NCI-H1930 (cell line): ENCODE results near the gene CREB5.

ENCODE experiments used
- DNase-seq, 2 experiments: peaks; one replicate each; lab custom pipeline; 2025; lab: John Stamatoyannopoulos, UW

CREB5 gene

DNA sequence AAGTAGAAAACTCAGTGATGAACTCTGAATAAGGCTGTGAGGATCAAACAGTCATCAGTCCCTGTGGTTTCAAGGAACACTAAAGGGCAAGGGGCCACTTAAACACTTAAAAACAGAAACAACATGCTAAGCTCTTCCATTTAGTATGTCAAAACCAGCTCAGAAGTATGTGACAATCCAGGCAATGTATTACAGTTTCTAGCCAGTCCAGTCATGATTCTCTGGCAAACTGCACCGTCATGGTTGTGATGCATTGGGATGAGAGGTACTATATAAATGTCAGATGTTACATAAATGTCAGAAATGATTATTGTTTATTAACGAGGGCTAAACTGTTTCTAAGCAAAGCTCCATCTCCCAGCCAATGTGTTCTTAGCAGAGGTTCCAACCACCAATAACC lies 4.7 kb upstream of the CREB5 start:
- DNase-seq = no peak

GRCh38 chr7:28408105-28408959 lies 4.0 kb upstream of the CREB5 start:
- no peak for DNase-seq

GRCh38 chr7:28408960-28409715 lies 3.2 kb upstream of the CREB5 start:
- DNase-seq = peak; percentile 61 to 71

DNA sequence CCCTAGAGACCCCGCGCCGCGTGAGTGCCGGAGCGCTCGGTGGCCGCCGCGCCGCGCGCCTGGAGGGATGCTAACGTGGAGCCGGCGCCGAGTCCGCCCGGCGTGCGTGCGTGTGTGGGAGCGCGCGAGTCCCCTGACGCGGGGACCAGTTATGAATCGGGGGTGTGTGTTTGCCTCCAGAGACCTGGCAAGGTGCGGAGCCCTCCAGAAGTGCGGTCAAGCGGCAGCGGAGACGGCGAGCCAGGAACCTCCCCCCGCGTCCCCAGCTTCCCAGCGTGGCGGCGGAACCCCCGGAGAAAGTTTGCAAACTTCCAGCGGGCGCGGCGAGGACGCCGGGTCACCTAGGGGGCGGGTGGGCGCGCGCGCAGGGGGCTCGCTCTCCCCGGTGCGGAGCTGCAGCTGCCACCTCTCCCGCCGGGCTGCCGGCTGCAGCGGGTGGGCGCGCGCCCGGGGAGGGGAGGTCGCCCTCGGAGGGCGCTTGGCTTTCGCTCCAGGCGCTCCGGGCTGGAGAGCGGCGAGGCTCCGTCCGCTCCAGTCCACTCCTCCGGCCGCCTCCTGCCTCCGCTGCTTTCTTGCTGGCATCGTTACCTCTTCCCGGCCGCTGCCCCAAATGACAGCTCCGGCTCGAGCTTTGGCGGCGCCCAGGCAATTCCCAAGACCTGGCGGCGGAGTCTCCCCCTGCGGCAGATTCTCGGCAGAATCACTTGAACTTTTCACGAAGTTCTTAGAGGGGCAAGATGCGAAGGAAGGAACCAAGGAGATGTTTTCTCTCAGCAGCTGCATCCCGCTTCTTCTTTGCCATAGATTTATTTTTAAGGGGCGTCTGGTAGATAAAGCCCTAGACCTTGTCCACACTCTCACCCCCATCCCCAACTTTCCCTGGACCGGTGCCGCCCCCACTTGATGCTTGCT lies 2.3 kb upstream of the CREB5 start:
- DNase-seq = no peak

DNA sequence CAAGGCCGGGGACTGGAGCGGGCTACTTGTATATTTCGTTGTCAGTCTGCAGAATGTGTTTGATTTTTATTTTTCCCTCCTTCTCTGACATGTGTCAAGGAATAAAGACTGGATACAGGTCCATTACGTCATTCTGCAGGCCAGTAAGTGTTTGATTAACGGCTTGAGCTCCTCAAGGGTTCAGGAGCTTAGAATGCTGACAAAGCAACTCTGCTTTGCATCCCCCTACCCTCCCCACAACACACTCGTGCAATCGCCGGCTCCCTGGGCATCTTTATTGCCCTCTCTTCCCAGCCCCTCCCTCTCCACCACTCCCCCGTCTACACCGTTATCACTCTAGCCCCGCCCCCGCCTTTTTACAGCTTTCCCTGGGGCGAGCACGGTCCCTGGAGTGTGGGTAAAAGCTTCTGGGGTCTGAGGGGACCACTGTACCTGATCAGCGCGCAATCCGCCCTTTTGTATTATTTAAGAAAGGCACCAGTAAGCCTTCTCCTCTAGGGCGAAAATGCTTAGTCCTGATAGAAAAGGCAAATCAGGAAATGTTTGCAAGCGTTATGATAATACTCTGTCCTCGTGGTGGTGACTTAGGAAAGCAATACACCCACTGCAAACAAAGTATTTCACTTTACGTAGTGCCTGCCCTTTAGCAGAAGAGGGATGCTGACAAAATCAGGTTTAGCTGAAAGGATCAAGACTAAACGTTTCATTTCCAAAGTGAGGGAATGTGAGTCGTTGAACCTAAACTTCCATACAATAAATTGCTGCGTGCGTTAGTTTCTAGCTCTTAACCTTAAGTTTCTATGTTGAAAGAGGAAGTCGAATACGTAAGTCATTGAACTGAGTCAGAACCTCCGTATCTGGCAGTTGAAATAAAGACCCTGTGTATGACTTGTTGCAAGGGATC lies 1.4 kb upstream of the CREB5 start:
- DNase-seq = no peak

- no peak for DNase-seq
These were observed 693 bp downstream of the CREB5 start for GRCh38 chr7:28413011-28413410.

GRCh38 chr7:28414453-28414852 lies 2.1 kb downstream of the CREB5 start:
- no peak for DNase-seq

DNA sequence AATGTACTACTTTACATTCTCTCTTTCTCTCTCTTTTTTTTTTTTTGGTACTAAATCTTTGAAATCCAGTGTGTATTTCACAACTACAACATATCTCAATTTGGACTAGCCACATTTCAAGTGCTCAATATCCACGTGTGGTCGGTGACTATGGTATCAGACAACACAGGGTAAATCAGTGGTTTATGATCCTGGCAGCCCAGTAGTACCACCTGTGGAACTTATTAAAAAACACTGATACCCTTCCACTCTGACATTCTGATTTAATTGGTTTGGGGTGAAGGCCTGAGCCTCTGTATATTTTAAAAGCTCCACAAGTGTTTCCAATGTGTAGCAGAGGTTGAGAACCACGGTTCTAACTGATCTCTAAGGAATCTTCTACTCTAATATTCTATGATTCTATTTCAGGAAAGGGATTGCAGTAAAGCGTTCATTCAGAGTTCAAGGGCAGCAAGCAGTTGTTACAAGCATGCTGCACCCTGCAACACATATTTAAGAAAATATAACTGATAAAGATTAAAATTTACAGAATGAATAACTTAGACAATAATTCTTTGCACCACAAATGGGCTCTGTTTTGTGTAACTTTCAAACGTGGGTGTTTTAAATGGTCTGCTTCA lies 5.1 kb downstream of the CREB5 start:
- DNase-seq = no peak

DNA sequence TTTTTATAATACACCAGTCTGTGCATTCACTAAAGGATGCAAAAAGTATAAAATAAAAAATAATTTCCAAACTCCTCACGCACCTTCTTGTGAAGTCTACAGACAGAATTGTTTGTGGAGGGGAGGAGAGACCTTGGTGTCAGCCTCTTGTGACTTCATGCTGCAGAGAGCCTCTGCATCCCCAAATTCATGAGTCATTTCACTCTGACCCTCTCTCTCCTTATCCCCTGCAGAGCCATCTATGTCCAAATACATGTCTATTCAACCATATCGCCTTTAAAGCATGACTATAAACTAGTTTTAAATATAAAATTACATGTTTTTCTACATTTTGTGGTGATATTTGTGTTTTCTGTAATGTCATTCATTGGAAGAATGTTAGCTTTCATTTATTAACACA lies 6.0 kb downstream of the CREB5 start:
- DNase-seq = no peak

DNA sequence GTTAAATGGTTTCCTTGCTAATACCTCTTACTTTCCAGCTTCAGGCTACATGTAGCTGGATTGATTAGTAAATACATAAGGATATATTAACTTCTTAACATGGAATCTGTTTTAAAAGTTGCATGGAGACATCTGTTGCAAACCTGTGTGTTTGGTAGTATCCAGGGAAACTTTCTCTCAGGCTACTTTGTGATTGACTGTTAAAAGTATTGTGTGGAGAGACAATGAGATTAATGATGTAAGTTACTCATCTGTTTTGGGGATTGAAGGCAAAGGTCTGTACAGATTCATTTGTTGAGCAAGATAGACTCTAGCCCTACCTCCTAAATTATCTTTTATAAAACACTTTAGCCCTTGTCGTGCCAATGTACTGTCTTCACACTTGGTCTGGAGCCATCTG lies 6.6 kb downstream of the CREB5 start:
- DNase-seq = no peak

GRCh38 chr7:28419716-28420115 lies 7.4 kb downstream of the CREB5 start:
- no peak for DNase-seq

- no peak for DNase-seq
These were observed 10.8 kb downstream of the CREB5 start for GRCh38 chr7:28423112-28423511.

- no peak for DNase-seq
These were observed 11.7 kb downstream of the CREB5 start for GRCh38 chr7:28423918-28424514.

DNA sequence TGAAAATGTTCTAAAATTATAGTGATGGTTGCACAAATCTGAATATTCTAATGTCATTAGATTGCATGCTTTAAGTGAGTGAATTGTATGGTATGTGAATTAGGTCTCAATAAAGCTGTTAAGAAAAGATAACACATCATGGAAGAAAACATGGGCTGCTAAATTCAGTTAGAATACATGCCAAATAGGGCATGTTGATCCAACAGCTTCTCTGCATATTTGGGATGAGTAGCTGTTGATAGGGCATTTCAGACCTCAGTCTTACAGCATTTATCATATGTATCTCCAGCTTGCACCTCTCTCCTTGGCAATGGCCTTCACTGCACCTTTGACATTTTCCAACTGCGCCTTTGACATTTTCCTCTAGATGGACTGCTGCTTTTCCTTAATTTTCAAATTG lies 13.2 kb downstream of the CREB5 start:
- no peak for DNase-seq

DNA sequence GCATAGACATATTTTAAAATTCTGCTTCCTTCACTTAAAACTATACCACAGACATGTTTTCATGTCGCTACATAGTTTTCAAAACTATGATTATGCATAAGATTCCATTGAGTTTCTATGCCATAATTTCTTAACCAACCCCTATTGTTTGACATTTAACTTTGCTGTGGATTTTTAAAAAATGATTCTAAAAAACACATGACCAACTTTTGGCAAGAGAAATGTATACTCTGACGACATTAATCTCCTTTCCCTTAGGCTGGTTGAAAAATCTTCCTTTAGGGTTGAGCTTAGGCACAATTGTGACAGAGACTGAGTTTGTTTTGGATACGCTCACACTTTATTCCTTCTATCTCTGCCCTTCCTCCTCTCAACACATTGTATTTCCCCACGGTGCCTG lies 14.9 kb downstream of the CREB5 start:
- DNase-seq = no peak

DNA sequence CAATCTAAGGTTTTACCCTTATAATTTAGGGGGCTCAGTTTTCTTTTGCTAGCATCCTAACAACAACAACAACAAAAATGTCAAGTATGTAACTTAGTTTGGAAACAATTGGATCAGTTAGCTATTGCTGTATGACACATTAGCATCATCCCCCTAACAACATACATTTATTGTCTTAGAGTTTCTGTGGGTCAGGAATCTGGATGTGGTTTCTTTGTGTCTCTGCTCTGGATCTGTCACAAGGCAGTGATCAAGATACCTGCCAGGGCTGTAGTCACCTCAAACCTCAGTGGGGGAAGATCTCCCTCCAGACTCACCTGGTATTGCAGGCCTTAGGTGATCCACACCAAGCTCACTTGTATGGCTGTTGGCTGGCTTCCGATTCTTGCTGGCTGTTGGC lies 18.3 kb downstream of the CREB5 start:
- no peak for DNase-seq

DNA sequence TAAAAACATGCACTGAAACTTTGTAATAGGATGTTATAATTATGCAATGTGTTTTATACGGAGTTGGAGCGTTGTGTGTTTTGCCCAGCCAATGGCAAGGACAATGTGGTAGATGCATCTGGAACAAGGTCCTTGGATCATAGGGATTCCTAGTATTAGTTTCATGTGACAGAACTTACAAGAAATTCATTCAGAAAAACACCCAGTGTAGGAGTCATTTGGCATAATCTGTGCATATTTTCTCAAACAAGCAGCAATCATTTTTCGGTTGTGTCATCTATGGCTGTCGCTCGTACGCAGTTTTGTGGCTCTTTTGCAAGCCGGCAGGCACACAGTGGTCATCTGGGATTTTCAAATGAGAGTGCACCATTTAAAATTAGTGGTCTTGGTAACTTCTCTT lies 19.8 kb downstream of the CREB5 start:
- DNase-seq = no peak

DNA sequence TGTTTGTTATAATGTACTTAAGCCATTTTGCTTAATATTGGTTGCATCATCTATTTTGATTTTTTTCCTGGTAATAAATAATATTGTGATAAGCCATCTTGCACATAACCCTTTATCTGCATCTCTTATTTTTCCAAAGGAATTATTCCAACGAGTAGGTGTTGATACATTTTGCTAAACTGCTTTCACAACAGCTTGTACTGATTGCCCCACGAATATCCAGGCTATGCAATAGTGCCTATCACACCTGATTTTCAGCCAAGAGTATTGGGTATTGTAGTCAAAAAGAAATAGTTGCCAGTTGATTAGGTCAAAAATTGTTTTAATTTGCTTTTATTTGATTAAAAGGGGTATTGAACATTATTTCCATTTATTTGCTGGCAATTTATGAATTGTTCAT lies 20.7 kb downstream of the CREB5 start:
- DNase-seq = no peak

- no peak for DNase-seq
These were observed 21.4 kb downstream of the CREB5 start for GRCh38 chr7:28433699-28434219.

- DNase-seq = no peak
These were observed 22.2 kb downstream of the CREB5 start for GRCh38 chr7:28434510-28434909.
